ENCODE data around the gene LMBR1.

GRCh38 chr7:156665101-156665500 lies 227.9 kb downstream of the LMBR1 start:
- TF ChIP-seq MAFK (IDR thresholded peaks at IDR 0.05; ENCODE audit: low read depth, low read length): no peak
- TF ChIP-seq POLR2A (IDR thresholded peaks at IDR 0.05; ENCODE audit: low read depth, low read length): no peak
- TF ChIP-seq, protein P1, sequence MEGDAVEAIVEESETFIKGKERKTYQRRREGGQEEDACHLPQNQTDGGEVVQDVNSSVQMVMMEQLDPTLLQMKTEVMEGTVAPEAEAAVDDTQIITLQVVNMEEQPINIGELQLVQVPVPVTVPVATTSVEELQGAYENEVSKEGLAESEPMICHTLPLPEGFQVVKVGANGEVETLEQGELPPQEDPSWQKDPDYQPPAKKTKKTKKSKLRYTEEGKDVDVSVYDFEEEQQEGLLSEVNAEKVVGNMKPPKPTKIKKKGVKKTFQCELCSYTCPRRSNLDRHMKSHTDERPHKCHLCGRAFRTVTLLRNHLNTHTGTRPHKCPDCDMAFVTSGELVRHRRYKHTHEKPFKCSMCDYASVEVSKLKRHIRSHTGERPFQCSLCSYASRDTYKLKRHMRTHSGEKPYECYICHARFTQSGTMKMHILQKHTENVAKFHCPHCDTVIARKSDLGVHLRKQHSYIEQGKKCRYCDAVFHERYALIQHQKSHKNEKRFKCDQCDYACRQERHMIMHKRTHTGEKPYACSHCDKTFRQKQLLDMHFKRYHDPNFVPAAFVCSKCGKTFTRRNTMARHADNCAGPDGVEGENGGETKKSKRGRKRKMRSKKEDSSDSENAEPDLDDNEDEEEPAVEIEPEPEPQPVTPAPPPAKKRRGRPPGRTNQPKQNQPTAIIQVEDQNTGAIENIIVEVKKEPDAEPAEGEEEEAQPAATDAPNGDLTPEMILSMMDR (conservative IDR thresholded peaks at IDR 0.05; ENCODE audit: low read depth, low read length): no peak
- no peak for TF ChIP-seq RFX5 (IDR thresholded peaks at IDR 0.05; ENCODE audit: low read depth, low read length)
- TF ChIP-seq, protein P2, sequence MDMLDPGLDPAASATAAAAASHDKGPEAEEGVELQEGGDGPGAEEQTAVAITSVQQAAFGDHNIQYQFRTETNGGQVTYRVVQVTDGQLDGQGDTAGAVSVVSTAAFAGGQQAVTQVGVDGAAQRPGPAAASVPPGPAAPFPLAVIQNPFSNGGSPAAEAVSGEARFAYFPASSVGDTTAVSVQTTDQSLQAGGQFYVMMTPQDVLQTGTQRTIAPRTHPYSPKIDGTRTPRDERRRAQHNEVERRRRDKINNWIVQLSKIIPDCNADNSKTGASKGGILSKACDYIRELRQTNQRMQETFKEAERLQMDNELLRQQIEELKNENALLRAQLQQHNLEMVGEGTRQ (IDR thresholded peaks at IDR 0.05; ENCODE audit: low read depth, low read length): no peak
- TF ChIP-seq BHLHE40 (IDR thresholded peaks at IDR 0.05; ENCODE audit: low read depth, low read length): no peak

Data from IMR-90 (cell line).